Transverse colon (tissue), 4 donors: Measurements from ENCODE around the gene GAB3.

Experiments
- CTCF ChIP-seq, 5 experiments: fragments of 200-600 bp in 3 of 5; fragments of 450-650 bp in 2 of 5; sonication (generic) in 3 of 5; IDR thresholded peaks; 1 replicate in 2 of 5; 2 replicates in 3 of 5; pipeline ENCODE4 v1.5.1; 2016 to 2017; ENCODE audit warnings: antibody characterized with exemption in 5 of 5, inconsistent platforms in 3 of 5, mild to moderate bottlenecking in 2 of 5, moderate library complexity in 1 of 5
- POLR2A ChIP-seq: fragments of 450-650 bp; IDR thresholded peaks from one replicate; pipeline ENCODE4 v1.6.1; 2016; ENCODE audit warnings: antibody characterized with exemption, mild to moderate bottlenecking, moderate library complexity
- POLR2AphosphoS5 ChIP-seq, 3 donors: sonication (generic); formaldehyde crosslinking; IDR thresholded peaks; one replicate each; pipeline ENCODE4 v1.6.1; 2016; ENCODE audit warnings: antibody characterized with exemption in 3 of 3

GRCh38 chrX:154648931-154649330, 101.9 kb downstream of the GAB3 start:
- TF ChIP-seq CTCF (IDR thresholded peaks at IDR 0.05): no peak
- TF ChIP-seq POLR2AphosphoS5 (IDR thresholded peaks at IDR 0.05): no peak
- no peak for TF ChIP-seq POLR2A
